ENCODE measurements around the gene FRY.

DNA sequence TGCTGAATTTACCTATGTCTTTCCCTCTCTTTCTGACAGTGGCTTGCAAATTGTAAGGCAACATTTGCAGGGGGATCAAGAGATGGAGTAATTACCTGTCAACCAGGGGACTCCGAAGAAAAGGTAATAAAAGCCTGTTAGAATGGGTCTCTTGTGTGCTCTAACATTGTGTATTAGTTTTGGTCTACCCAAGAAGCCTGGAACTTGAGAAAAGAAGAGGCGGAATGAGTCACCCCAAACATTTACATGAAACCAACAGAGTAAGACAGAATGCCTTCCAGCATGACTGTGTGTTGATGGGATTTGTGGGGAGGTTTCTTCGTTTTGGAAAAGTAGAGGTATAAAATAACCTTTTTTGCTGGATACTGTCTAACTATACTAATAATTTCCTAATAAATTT is 246.9 kb downstream of the FRY start:
- TF ChIP-seq POLR2A (IDR thresholded peaks at IDR 0.05): no peak
- TF ChIP-seq, protein P1, sequence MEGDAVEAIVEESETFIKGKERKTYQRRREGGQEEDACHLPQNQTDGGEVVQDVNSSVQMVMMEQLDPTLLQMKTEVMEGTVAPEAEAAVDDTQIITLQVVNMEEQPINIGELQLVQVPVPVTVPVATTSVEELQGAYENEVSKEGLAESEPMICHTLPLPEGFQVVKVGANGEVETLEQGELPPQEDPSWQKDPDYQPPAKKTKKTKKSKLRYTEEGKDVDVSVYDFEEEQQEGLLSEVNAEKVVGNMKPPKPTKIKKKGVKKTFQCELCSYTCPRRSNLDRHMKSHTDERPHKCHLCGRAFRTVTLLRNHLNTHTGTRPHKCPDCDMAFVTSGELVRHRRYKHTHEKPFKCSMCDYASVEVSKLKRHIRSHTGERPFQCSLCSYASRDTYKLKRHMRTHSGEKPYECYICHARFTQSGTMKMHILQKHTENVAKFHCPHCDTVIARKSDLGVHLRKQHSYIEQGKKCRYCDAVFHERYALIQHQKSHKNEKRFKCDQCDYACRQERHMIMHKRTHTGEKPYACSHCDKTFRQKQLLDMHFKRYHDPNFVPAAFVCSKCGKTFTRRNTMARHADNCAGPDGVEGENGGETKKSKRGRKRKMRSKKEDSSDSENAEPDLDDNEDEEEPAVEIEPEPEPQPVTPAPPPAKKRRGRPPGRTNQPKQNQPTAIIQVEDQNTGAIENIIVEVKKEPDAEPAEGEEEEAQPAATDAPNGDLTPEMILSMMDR (IDR thresholded peaks at IDR 0.05): no peak

Measured in Peyer's patch (tissue), 4 donors.